Stimulated activated CD8-positive, alpha-beta memory T cell treated with anti-CD3 and anti-CD28 coated beads, Interleukin-7, amount 100 ng/mL, for 1 hour (primary cell): ENCODE data around the gene CHMP1B.
"Not testable (repeated sequence)": the region's sequence is repeated elsewhere in the genome, so short reads cannot be mapped to it uniquely, and the experiment has no call there.

Source experiments
- DNase-seq, 2 donors: peaks; one replicate each; pipeline ENCODE4 v3.0.0-alpha.2; 2020; ENCODE audit warnings: low read depth in 2 of 2

CHMP1B gene

DNA sequence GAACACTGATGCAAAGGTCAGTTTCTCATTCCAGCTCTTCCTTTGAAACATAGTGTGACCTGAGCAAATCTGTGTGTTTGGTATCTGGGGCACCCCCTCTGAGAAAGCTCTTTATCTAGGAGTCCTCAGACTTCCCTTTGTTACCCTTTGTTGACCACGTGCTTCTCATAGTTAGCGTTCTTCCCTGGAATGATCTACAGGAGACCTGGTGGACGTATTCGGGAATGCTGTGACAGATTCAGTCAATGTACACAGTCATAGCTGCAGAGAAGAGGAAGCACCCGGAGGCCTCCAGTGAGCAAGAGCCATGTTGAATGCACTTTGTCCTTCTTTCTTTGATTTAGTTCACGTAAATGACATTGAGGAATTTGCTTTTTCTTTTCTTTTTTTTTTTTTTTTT lies 10.7 kb upstream of the CHMP1B start:
- DNase-seq = no peak

GRCh38 chr18:11842562-11842961 lies 8.7 kb upstream of the CHMP1B start:
- no peak for DNase-seq

DNA sequence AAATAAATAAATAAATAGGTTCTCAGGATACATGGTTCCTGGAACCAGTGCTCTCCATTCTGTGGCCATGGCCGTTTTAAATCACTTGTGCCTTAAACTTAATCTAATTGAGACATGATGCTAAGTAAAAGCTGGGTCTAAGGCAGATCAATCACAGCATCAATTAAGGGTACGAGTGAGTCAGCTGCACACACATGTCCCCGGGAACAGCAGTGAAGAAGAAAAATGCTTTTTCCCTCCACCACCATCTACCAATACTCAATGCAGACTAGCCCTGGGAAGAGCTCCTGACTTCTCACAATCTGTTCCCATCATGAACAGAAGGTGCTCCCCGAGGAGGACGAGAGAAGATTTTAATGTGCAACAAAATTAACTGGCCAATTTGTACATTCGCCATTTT lies 6.8 kb upstream of the CHMP1B start:
- DNase-seq = no peak

DNA sequence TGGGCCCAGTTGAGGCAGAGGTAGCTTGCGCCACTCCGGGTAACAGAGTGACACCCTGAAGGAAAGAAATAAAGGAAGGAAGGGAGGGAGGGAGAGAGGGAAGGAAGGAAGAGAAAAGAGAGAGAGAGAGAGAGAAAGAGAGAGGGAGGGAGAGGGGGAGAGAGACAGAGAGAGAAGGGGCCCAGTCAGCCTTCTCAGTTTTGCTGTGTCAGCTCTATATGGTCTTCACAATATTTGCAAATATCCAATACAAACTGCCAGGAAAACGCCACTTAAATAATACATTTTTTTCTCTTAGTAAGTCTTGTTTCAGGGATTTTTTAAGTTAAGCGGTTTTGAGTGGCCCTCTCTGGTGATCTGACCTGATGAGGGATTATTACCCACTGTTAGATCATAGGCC lies 5.6 kb upstream of the CHMP1B start:
- no peak for DNase-seq

DNA sequence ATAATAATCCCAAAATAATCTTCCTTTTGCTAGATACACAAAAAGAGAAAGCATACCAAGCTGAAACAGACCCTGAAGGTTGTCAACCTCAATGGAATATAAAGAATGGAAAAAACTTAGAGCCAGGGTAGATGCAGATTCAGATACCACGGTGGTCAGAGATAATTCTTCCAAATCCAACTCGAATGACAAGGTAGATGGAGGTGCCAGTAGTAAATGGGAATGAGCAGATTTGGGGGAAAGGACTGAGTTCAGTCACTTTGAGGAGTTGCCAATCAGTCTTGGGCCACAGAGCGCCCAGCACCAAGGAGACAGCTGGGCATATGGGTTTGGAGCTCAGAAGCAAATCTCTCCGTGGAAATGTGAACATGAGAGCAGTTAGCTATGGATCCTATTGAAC lies 3.4 kb upstream of the CHMP1B start:
- no peak for DNase-seq

DNA sequence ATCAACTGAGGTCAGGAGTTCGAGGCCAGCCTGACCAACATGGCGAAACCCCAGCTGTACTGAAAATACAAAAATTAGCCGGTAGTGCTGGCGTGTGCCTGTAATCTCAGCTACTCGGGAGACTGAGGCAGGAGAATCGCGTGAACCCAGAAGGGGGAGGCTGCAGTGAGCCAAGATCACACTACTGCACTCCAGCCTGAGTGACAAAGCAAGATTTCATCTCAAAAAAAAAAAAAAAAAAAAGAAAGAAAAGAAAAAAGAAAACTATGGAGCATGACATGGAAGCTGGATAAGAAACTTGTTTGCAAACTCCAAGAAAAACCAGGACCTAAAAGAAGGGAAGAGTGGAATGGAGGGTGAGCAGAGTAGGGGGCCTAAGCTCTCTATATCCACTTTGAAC lies 1.9 kb upstream of the CHMP1B start:
- no peak for DNase-seq

GRCh38 chr18:11849841-11850634 lies 1.2 kb upstream of the CHMP1B start:
- DNase-seq = peak; percentile 19 to 41

DNA sequence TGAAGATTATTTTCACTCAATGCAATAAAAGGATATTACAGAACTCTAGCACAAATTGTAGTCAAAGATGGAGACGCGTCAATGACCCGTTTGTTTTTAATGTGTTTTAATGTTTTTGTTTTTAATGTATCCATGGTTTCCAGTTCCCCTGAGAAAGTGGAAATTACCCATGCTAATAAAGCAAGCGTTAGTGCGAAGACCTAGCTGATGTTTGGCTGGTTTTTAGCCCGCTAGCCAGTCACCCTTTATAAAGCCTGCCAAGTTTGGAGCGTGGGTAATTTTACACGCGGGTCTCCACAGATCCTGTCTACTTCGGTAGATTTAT lies 430 bp upstream of the CHMP1B start:
- no peak for DNase-seq

DNA sequence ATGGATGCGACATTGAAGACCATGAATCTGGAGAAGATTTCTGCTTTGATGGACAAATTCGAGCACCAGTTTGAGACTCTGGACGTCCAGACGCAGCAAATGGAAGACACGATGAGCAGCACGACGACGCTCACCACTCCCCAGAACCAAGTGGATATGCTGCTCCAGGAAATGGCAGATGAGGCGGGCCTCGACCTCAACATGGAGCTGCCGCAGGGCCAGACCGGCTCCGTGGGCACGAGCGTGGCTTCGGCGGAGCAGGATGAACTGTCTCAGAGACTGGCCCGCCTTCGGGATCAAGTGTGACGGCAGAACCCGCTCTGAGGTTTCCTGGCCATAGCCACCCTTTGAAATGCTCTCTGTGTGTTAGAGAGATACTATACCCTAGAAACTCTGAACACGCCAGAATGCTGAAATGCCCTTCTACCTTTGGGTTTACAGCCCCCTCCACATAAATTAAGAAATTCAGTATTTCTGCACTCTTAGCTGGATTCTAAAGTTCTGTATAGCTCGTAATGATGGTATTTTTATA lies 659 bp downstream of the CHMP1B start:
- peak; percentile 14 to 19 for DNase-seq

- not testable (repeated sequence) for DNase-seq
Measured at GRCh38 chr18:11854554-11854953, 3.3 kb downstream of the CHMP1B start.

GRCh38 chr18:11857177-11857887 lies 6.1 kb downstream of the CHMP1B start:
- DNase-seq = no peak

GRCh38 chr18:11859282-11859830 lies 8.1 kb downstream of the CHMP1B start:
- DNase-seq = no peak

DNA sequence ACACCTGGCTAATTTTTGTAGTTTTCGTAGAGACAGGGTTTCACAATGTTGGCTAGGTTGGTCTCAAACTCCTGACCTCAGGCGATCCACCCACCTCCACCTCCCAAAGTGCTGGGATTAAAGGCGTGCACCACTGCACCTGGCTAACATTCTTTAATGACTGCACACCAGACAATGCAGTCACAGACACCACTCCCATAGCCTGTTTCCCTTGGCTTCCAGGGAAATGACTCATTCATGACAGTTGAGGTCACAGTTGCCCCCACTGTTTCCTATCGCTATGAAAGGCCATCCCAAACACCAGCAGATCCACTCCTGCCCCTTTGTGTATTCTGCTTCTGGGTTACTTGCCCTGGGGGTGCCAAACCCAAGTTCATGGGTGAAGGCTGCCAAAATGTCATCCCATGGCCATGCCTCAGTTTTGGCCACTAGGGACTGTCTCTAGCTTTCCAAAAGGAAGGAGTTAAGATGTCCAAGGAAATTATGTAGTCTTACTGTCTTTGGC lies 8.7 kb downstream of the CHMP1B start:
- DNase-seq = no peak

DNA sequence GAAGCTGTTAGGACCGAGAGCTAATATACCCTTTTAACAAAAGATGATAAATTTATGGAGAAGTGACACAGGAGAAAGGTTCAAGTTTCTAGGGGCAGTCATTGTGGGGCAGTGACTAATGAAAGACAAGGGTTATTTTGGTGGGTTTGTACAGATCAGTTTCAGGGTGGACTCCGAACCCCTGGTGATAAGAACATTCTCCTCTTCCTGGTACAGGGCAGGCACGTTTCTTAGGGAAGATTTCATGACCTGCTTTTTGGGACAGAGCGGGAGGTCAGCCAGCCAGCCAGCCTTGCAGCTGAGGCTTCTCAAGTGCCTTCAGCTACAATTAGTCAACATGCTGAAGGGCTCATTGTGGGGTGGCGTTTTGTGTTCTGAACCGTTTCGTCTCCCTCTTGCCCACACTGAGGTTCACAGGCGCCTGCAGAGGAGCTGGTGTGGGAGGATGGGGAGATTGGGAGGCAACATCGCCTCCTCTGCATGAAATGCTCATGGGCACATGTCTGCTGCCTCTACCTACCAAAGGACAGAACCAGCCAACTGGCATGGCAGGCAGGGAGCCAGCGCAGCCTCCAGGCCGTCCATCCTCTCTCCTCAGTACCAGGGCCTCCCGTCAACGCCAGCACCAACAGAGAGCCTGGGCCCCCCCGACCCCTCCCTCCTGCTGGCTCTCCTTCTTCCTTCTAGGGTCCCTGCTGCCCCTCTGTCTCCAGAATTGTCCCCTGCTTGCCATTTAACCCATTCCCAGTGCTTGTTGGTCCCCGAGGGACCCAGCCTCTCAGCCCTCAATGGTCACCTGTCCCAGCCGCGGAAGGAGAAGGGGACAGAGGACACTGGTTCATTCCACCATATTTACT lies 9.6 kb downstream of the CHMP1B start:
- DNase-seq = no peak

DNA sequence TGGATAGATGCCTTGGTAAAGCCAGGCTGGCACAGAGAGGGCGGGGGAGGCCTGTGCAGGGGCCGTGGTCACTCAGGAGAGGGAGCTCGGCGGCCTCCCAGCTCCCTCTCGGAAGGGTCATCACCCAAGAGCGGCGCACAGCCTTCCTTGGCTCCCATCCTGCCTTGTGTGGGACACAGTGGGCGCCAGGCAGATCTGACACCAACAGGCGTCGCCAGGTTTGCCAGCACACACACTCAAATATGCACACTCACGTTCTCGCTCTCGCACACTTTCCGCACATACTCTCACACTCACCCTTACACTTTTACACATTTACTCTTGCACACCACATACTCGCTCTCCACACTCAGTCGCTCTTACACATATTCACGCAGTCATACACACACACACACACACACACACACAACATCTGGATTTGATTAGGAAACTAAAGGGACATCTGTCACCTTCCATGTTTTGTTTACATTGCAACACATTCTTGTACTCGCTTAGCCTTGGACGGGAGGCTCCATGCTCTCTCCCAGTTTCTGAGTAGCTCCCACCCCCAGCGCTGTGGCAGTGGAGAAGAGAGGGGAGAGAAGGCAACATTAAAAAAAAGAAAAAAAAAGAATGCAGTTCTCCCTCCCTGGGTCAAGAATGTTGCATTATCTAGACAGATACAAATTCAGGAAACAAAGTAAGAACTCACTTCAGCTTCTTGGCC lies 10.5 kb downstream of the CHMP1B start:
- no peak for DNase-seq

DNA sequence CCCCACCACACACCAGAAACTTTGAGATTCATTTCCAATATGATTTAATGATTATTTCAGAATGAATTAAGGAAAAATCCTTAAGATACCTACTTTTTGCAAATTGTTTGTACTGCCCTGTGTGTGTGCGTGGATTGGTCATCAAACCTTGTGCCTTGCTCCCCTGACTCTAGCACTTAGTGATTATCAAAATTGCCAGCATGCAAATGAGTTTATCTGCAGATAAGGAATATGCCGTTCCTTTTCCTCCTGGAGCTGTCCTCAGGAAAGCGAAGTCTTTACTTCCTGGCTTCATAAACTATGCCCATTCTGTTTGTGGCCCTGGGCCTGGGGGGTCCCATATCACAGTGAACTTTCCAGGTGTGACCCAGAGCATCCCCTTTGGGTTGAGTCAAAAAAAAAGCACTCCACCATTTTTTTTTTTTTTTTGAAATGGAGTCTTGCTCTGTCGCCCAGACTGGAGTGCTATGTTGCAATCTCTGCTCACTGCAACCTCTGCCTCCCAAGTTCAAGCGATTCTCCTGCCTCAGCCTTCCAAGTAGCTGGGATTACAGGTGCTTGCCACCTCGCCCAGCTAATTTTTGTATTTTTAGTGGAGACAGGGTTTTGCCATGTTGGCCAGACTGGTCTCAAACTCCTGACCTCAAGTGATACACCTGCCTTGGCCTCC lies 11.4 kb downstream of the CHMP1B start:
- DNase-seq = no peak

DNA sequence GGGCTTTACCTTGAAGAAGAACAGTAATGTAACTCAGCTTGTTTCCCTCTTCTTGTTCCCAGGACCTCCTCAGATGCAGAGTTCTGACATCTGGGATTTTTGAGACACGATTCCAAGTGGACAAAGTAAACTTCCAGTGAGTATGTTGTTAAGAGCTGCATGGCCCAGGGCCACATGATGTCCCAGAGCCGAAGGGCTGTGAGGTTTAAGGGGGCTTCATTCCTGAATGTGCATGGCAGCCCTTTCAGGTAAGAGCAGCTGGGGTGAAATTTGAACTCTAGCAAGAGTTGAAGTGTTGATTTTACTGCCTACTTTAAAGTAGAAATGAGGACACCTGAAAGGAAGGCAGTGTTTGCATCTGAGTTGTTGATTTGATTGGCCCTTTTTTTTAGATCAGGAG lies 13.3 kb downstream of the CHMP1B start:
- no peak for DNase-seq

GRCh38 chr18:11865071-11865470 lies 13.9 kb downstream of the CHMP1B start:
- DNase-seq = no peak

GRCh38 chr18:11866329-11866728 lies 15.1 kb downstream of the CHMP1B start:
- no peak for DNase-seq

GRCh38 chr18:11866764-11867163 lies 15.6 kb downstream of the CHMP1B start:
- no peak for DNase-seq

DNA sequence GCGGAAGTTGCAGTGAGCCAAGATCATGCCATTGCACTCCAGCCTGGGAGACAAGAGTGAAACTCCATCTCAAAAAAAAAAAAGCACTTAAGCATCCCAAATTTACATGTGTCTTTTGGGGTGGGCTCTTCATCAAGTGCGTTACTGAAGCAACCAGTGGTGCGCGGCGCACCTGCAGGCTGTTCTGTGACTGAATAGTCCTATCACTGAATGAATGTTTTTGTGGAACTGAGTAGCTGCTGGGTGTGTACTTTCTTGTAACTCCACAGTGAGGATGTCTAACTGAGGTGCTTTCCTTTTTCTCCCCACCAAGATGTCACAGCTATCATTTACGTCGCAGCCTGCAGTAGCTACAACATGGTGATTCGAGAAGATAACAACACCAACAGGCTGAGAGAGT lies 17.0 kb downstream of the CHMP1B start:
- DNase-seq = no peak
